ENCODE results near the gene SIGLEC10.
A peak's percentile ranks its signal among the peaks of the same experiment; 100 is the strongest.

DNA sequence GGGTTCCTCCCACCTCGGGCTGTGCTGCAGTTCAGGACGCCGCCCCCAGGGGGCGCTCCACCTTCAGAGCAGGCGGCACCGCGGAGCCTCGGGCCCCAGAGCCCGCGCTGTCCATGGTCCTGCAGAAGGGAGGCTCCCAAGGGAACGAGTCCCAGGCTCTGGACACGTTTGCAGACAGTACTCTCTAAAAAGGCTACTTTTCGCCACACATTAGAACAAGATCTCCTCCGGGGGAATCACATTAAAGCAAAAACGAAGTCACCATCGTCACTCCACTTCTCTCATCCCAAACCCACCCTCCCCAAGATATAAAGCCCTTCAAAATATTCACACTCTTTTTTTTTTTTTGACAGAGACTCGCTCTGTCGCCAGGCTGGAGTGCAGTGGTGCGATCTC, 4.6 kb upstream of the SIGLEC10 start:
- TF ChIP-seq, protein P1, sequence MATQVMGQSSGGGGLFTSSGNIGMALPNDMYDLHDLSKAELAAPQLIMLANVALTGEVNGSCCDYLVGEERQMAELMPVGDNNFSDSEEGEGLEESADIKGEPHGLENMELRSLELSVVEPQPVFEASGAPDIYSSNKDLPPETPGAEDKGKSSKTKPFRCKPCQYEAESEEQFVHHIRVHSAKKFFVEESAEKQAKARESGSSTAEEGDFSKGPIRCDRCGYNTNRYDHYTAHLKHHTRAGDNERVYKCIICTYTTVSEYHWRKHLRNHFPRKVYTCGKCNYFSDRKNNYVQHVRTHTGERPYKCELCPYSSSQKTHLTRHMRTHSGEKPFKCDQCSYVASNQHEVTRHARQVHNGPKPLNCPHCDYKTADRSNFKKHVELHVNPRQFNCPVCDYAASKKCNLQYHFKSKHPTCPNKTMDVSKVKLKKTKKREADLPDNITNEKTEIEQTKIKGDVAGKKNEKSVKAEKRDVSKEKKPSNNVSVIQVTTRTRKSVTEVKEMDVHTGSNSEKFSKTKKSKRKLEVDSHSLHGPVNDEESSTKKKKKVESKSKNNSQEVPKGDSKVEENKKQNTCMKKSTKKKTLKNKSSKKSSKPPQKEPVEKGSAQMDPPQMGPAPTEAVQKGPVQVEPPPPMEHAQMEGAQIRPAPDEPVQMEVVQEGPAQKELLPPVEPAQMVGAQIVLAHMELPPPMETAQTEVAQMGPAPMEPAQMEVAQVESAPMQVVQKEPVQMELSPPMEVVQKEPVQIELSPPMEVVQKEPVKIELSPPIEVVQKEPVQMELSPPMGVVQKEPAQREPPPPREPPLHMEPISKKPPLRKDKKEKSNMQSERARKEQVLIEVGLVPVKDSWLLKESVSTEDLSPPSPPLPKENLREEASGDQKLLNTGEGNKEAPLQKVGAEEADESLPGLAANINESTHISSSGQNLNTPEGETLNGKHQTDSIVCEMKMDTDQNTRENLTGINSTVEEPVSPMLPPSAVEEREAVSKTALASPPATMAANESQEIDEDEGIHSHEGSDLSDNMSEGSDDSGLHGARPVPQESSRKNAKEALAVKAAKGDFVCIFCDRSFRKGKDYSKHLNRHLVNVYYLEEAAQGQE (IDR thresholded peaks at IDR 0.05; ENCODE audit: insufficient read depth in 1 of 2, low read depth in 2 of 2, low read length in 1 of 2): peak; percentile 99 to 100
- TF ChIP-seq, protein P2, sequence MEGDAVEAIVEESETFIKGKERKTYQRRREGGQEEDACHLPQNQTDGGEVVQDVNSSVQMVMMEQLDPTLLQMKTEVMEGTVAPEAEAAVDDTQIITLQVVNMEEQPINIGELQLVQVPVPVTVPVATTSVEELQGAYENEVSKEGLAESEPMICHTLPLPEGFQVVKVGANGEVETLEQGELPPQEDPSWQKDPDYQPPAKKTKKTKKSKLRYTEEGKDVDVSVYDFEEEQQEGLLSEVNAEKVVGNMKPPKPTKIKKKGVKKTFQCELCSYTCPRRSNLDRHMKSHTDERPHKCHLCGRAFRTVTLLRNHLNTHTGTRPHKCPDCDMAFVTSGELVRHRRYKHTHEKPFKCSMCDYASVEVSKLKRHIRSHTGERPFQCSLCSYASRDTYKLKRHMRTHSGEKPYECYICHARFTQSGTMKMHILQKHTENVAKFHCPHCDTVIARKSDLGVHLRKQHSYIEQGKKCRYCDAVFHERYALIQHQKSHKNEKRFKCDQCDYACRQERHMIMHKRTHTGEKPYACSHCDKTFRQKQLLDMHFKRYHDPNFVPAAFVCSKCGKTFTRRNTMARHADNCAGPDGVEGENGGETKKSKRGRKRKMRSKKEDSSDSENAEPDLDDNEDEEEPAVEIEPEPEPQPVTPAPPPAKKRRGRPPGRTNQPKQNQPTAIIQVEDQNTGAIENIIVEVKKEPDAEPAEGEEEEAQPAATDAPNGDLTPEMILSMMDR (IDR thresholded peaks at IDR 0.05): peak; percentile 92
- TF ChIP-seq POLR2AphosphoS5 (IDR thresholded peaks at IDR 0.05; ENCODE audit: low read depth, low read length): no peak
- TF ChIP-seq SIN3A (IDR thresholded peaks at IDR 0.05; ENCODE audit: borderline replicate concordance, insufficient read depth, low read depth, low read length): no peak
